ENCODE measurements around the gene KCNIP3.
A peak's percentile ranks its signal among the peaks of the same experiment; 100 is the strongest.
"Not testable (repeated sequence)": the region's sequence is repeated elsewhere in the genome, so short reads cannot be mapped to it uniquely, and the experiment has no call there.

Gene KCNIP3

GRCh38 chr2:95386031-95386430 is 88.9 kb downstream of the KCNIP3 start:
- DNase-seq (ENCODE audit: low read depth in 2 of 2) = no peak

DNA sequence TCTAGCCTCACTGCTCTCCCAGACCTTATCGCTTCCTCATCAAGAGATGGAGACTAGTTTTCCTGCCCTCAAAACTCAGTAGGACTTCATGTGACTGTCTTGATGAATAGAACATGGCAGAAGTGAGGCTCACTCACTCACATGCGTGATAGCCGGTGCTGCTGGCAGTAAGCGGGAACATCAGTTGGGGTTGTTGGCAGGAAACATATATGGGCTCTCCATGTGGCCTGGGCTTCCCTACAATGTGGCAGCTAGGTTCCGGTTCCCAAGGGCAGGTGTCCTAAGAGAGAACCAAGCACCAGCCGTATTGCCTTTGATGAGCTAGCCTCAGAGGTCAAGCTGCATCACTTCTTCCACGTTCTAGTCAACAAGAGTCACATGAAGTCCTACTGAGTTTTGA is 90.2 kb downstream of the KCNIP3 start:
- DNase-seq (ENCODE audit: low read depth in 2 of 2) = no peak

GRCh38 chr2:95388091-95388692 is 91.0 kb downstream of the KCNIP3 start:
- no peak for DNase-seq (ENCODE audit: low read depth in 2 of 2)

DNA sequence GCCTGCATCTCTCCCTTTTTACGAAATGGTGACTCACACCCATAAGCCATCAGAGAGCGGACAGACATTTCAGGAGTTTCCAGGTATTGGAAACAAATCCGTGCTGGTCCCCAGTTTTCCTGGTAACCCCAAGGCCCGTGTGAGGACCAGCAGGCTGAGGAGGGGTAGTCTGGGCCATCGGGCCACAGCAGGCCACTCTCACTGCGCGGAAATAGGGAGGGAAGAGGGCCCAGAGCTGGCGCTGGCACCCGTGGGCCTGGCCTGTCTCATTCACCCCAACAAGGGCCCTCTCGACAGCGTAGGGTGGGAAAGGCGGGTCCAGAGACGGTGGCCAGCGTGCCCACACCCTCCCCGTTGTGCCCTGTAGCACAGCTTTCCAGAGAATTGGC is 91.7 kb downstream of the KCNIP3 start:
- DNase-seq (ENCODE audit: low read depth in 2 of 2) = no peak

GRCh38 chr2:95389245-95390119 is 92.3 kb downstream of the KCNIP3 start:
- DNase-seq (ENCODE audit: low read depth in 2 of 2) = peak; percentile 33 to 50

- DNase-seq (ENCODE audit: low read depth in 2 of 2) = no peak
Observed at GRCh38 chr2:95390272-95390880, 93.2 kb downstream of the KCNIP3 start.

- no peak for DNase-seq (ENCODE audit: low read depth in 2 of 2)
Observed at GRCh38 chr2:95390881-95391321, 93.8 kb downstream of the KCNIP3 start.

DNA sequence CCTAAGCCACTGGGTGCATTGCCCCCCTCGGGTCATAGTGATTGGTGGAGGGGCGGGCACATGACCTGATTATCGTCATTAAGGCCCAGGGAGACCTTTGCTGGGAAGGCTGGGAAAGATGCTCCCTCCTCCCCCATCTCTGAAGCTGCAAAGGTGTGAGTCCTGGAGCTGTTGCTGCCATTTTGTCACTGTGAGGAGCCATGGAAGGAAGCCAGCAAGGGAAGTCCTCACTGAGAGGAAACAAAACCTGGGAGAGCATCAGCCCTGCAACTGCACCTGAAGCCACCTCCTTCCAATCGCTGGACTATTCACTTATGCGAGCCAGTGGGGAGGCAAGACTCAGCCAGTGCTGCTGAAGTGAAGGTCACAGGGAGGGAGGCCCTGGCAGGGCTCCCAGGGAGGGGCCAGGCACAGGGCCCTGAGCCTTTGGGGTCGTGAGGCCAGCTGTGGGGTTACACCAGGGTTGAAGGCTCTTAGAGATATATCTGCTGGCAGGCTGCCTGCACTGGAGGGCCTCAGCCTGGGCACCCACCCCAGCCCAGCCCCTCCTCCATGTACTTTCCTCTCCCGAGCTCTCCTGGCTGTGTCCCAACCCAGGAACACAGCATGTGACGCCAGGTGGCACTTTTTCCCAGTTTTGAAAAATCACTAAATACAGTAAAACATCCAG is 94.6 kb downstream of the KCNIP3 start:
- no peak for DNase-seq (ENCODE audit: low read depth in 2 of 2)

GRCh38 chr2:95392320-95392719 is 95.2 kb downstream of the KCNIP3 start:
- no peak for DNase-seq (ENCODE audit: low read depth in 2 of 2)

GRCh38 chr2:95392730-95393455 is 95.7 kb downstream of the KCNIP3 start:
- DNase-seq (ENCODE audit: low read depth in 2 of 2) = no peak

DNA sequence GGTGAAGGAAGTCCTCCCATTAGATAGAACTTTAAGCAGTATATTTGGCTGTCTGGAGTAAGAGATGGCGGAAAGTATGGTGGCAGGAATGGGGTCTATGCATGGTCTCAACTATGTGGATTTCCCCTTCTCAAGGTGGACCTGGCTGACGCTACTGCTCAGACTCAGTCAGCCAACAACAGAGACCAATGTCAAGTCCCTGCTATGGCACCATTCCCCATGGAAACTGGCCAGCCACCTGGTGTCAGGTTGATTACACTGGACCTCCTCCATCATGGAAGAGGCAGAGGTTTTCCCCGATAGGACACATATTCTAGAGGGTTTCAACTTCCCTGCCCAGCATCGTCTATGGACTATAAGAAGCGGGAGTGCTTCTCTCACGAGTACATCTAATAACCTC is 96.8 kb downstream of the KCNIP3 start:
- no peak for DNase-seq (ENCODE audit: low read depth in 2 of 2)

- DNase-seq (ENCODE audit: low read depth in 2 of 2) = no peak
Observed at GRCh38 chr2:95399061-95399460, 101.9 kb downstream of the KCNIP3 start.

- DNase-seq (ENCODE audit: low read depth in 2 of 2) = no peak
Observed at GRCh38 chr2:95401480-95401879, 104.3 kb downstream of the KCNIP3 start.

DNA sequence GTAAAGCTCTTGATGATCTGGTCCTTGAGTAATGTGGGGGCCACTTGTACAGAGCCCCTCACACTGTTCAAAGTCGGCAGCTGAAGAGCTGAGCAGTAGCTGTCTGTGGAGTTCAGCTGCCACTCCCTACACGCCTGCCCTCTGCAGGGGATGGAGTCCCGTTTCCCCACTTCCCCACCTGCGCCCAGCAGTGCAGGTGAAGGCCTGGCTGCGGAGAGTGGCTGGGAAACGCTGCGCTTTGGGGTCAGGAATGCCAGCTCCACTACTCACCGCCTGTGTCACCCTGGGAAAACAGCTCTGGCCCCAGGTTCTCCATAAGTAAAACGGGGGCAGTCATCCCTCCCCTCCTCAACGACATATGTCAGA is 104.8 kb downstream of the KCNIP3 start:
- DNase-seq (ENCODE audit: low read depth in 2 of 2) = not testable (repeated sequence)

DNA sequence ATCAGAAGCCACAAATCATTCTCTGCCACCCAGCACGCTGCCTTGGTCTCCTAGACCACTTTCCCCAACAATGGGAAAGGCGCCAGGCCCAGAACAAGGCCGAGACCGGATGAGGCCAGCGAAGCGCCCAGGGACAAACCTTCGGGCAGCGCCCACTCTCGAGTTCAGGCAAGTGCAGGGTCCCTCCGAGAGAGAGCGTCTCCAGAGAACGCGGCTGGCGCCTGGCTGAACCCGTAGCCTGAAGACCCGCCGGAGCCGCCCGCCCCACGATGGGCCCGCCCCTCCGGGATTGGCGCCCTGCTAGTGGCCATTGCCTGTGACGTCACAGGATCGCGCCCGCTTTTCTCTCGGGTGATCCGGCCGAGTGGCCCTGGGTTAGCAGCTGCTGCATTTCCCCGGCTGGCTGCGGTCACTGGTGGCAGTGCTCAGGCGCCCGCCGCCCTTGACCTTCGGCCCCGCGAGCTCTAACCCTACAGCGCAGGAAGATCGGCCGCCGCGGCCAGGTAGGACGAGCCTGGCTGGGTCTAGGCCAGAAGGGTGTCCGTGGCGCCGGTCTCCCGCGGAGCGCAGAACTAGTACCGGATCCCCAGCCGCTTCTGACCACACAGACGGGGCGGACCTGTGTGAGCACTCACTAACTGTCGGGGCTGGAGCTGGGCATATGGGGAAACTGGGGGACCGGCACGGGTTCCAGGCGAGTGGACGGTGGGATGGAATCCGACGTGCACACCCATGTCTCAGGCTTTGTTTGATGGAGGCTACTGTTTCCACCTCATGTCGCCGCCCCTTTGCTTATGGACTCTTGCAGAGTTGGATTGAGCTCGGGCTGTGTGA is 105.4 kb downstream of the KCNIP3 start, which contains the start of gene FAHD2A:
Gene FAHD2A, plus strand, starts transcription at position 339 of the 834 bp plus-strand sequence. CDS start 2,851 bp downstream, outside the sequence.
- peak; percentile 89 to 97 for DNase-seq (ENCODE audit: low read depth in 2 of 2)

GRCh38 chr2:95403204-95403721 is 106.1 kb downstream of the KCNIP3 start:
- DNase-seq (ENCODE audit: low read depth in 2 of 2) = peak in 1 of 2 experiments; percentile 40

DNA sequence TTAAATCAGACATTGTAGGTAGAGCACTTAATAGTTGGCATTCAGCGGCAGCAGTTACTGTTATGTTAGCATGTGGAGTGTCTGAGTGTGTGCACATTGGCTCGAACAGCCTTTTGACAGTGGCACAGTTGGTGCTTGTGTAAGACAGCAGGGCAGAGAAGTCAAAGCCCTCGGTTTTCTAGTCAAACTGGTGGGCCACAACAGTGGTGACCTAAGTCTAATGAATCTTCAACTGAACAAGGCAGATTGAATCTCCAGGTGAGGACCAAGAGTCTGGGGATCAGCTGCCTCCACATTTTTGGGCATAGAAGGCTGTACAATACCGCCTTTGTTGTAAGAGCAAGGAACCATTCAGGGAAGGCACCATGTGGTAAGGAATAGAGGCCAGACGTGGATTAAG is 106.7 kb downstream of the KCNIP3 start:
- DNase-seq (ENCODE audit: low read depth in 2 of 2) = not testable (repeated sequence)

- DNase-seq (ENCODE audit: low read depth in 2 of 2) = not testable (repeated sequence)
Observed at GRCh38 chr2:95404676-95405075, 107.5 kb downstream of the KCNIP3 start.

DNA sequence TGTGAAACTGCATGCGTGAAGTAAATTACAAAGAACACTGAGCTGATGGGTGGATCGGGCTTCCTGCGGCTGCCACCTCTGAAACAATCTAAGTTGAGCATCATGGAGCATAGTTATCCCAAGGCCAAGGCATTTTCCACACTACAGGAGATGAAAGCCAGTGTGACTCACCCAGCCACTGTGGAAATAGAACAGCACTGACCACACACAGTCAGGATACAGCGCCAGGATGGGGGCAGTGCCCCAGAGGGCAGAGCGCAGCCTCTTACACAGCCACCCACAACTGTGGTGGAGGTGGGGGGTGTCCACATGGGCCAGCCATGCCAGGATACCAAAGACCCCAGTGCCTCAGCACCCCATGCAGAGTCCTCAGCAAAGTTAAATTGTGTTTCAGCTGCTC is 114.1 kb downstream of the KCNIP3 start:
- DNase-seq (ENCODE audit: low read depth in 2 of 2) = not testable (repeated sequence)

- peak; percentile 34 to 64 for DNase-seq (ENCODE audit: low read depth in 2 of 2)
Observed at GRCh38 chr2:95414015-95414594, 117.0 kb downstream of the KCNIP3 start.

Measured in stimulated activated CD4-positive, alpha-beta T cell treated with anti-CD3 and anti-CD28 coated beads, Interleukin-12 subunit alpha, Interleukin-12 subunit beta, amount 100 ng/mL, for 24 hours (primary cell).